ENCODE measurements around the gene CMTR1.

Gene CMTR1

GRCh38 chr6:37514321-37514771 lies 81.3 kb downstream of the CMTR1 start:
- no peak for DNase-seq (ENCODE audit: low read depth in 2 of 2)

- DNase-seq (ENCODE audit: low read depth in 2 of 2), result no peak
Observed at GRCh38 chr6:37514837-37515236, 81.8 kb downstream of the CMTR1 start.

GRCh38 chr6:37515712-37516075 lies 82.7 kb downstream of the CMTR1 start:
- DNase-seq (ENCODE audit: low read depth in 2 of 2), result no peak

GRCh38 chr6:37516076-37516919 lies 83.3 kb downstream of the CMTR1 start:
- peak; percentile 75 to 78 for DNase-seq (ENCODE audit: low read depth in 2 of 2)

GRCh38 chr6:37516920-37517405 lies 83.9 kb downstream of the CMTR1 start:
- DNase-seq (ENCODE audit: low read depth in 2 of 2), result no peak

GRCh38 chr6:37517411-37517812 lies 84.4 kb downstream of the CMTR1 start:
- DNase-seq (ENCODE audit: low read depth in 2 of 2), result peak; percentile 39 to 58

- DNase-seq (ENCODE audit: low read depth in 2 of 2), result no peak
Observed at GRCh38 chr6:37518116-37518515, 85.1 kb downstream of the CMTR1 start.

GRCh38 chr6:37519461-37519860 lies 86.4 kb downstream of the CMTR1 start:
- DNase-seq (ENCODE audit: low read depth in 2 of 2), result no peak

- no peak for DNase-seq (ENCODE audit: low read depth in 2 of 2)
Observed at GRCh38 chr6:37520926-37521325, 87.9 kb downstream of the CMTR1 start.

GRCh38 chr6:37521674-37522073 lies 88.7 kb downstream of the CMTR1 start:
- DNase-seq (ENCODE audit: low read depth in 2 of 2), result no peak

- no peak for DNase-seq (ENCODE audit: low read depth in 2 of 2)
Observed at GRCh38 chr6:37522836-37523235, 89.8 kb downstream of the CMTR1 start.

GRCh38 chr6:37523412-37523811 lies 90.4 kb downstream of the CMTR1 start:
- DNase-seq (ENCODE audit: low read depth in 2 of 2), result no peak

GRCh38 chr6:37524025-37524969 lies 91.3 kb downstream of the CMTR1 start:
- DNase-seq (ENCODE audit: low read depth in 2 of 2), result no peak

GRCh38 chr6:37524970-37525318 lies 91.9 kb downstream of the CMTR1 start:
- no peak for DNase-seq (ENCODE audit: low read depth in 2 of 2)

GRCh38 chr6:37525460-37526357 lies 92.7 kb downstream of the CMTR1 start:
- no peak for DNase-seq (ENCODE audit: low read depth in 2 of 2)

- DNase-seq (ENCODE audit: low read depth in 2 of 2), result no peak
Observed at GRCh38 chr6:37528541-37528940, 95.5 kb downstream of the CMTR1 start.

- DNase-seq (ENCODE audit: low read depth in 2 of 2), result no peak
Observed at GRCh38 chr6:37530297-37530696, 97.3 kb downstream of the CMTR1 start.

GRCh38 chr6:37531026-37531425 lies 98.0 kb downstream of the CMTR1 start:
- no peak for DNase-seq (ENCODE audit: low read depth in 2 of 2)

All from stimulated activated CD8-positive, alpha-beta memory T cell treated with anti-CD3 and anti-CD28 coated beads, Interleukin-2, amount 100 ng/mL, for 48 hours (primary cell).